HG02981 (cell line): ENCODE measurements around the gene PLK5.
"Not testable (repeated sequence)": the region's sequence is repeated elsewhere in the genome, so short reads cannot be mapped to it uniquely, and the experiment has no call there.

ENCODE experiments used
- ATAC-seq: cut with Tn5 transposase; IDR thresholded peaks from one replicate; pipeline ENCODE4 v1.9.1; 2021; ENCODE audit warnings: mild to moderate bottlenecking, moderate library complexity; ENCODE audit not compliant: unreplicated experiment

PLK5 gene

GRCh38 chr19:1524972-1525325, 1.1 kb downstream of the PLK5 start:
- no peak for ATAC-seq

DNA sequence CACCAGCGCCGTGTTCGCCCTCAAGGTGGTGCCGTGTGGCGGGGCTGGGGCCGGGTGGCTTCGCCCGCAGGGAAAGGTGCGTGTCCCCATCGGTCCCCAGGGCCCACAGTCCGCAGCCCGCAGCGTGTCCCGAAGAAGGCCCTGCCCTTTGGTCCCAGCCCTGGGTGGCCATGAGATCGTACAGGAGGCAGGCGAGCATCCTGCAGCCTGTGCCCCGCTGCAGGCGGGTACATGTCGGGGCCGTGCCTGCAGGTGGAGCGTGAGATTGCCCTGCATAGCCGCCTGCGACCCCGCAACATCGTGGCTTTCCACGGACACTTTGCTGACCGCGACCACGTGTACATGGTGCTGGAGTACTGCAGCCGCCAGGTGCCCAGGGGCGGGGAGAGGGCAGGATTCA, 1.5 kb downstream of the PLK5 start:
- no peak for ATAC-seq

- ATAC-seq = no peak
These were observed 2.3 kb downstream of the PLK5 start for GRCh38 chr19:1526066-1526778.

DNA sequence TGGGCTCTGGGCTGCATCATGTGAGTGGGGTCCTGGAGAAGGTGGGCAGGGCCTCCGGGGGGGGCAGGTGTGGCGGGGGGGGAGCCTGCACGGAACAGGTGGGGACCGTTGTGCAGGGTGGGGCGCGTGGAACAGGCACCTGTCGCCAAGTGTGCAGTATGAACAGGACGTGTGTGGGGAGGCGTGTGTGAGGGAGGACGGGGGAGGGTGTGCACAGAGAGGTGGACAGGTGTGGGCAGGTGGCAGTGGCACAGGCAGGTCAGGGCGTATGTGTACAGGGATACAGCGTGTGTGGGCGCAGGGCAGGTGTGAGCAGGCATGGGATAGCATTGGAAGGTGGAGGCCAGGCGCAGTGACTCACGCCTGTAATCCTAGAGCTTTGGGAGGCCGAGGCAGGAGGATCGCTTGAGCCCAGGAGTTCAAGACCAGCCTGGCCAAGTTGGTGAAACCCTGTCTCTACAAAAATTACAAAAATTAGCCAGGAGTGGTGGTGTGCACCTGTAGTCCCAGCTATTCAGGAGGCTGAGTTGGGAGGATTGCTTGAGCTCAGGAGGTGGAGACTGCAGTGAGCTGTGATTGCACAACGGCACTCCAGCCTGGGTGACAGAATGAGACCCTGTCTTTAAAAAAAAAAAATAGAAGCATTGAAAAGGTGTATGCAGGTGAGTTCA, 3.2 kb downstream of the PLK5 start:
- no peak for ATAC-seq

DNA sequence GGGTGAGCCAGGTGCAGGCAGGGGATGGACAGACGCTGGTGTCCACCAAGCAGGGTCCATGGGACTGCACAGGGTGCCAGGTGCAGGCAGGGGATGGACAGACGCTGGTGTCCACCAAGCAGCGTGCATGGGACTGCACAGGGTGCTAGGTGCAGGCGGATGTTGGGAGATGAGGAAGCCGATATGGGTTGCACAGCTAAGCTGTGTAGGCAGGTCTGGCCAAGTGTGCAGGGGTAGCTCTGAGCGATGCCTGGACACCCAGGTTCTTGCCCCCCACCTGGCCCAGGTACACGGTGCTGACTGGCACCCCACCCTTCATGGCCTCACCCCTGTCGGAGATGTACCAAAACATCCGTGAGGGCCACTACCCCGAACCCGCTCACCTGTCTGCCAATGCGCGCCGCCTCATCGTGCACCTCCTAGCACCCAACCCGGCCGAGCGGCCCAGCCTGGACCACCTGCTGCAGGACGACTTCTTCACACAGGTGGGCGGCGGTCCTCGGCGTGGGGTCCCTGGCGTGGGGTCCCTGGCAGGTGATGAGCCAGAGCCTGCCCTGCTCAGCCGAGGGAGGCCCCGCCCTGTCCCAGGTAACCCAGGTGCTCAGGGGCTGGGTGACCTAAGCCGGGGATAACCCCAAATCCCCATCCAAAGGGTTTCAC, 3.9 kb downstream of the PLK5 start:
- no peak for ATAC-seq

DNA sequence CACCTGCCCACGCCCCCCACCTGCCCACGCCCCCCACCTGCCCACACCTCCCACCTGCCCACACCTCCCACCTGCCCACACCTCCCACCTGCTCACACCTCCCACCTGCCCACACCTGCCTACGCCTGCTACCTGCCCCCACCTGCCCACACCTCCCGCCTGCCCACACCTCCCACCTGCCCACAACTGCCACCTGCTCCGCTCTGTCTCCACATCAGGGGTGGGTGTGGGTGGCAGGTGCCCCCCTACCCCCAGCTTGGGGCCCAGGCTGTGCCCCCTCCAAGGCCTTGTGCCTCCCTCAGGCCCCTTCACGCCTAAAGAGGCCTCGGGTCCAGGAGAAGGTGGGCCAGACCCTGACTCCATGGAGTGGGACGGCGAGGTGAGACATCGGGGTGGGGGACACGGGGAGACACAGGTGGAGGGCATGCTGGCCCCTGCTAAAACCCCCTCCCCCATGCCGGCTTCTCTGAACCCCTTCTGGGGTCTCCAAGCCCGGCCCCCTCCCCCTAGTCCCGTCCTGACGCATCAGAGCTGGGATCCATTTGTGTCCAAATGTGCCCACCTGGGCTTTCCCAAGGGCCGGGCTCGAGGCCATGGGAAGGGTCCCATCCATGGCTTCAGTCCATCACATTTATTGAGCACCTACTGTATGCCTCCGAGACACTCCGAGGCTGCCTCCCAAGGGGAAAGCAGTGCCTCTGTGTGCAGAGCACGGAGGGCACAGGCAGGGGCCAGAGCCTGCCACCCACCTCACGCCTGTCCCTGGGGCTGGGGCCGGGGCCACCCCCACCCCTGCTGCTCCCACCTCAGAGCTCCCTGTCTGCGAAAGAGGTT, 4.9 kb downstream of the PLK5 start:
- ATAC-seq = no peak

DNA sequence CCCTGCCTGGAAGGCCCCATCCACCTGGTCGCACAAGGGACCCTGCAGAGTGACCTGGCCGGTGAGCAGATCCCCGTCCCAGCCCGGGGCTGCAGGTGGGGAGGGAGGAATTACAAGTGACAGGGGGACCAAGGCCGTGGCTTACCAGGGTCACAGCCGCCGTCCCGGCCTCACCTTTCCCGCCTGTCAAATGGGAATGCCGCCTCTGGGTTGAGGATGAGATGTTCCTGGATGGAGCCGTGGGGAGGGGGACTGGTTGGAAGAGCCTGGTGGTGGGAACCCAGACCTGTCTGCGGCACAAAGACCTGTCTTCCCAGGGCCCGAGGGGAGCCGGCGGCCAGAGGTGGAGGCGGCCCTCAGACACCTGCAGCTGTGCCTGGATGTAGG, 5.5 kb downstream of the PLK5 start:
- ATAC-seq = no peak

DNA sequence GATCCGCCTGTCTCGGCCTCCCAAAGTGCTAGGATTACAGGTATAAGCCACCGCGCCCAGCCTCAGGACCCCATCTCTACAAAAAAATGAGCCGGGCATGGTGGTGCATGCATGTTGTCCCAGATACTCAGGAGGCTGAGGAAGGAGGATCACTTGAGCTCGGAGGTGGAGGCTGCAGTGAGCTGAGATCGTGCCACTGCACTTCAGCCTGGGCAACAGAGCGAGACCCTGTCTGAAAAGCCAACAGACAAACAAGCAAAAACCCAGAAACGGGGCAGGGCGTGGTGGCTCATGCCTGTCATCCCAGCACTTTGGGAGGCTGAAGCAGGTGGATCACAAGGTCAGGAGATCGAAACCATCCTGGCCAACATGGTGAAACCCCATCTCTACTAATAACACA, 7.0 kb downstream of the PLK5 start:
- ATAC-seq = not testable (repeated sequence)

GRCh38 chr19:1531587-1531986, 7.7 kb downstream of the PLK5 start:
- ATAC-seq = no peak

DNA sequence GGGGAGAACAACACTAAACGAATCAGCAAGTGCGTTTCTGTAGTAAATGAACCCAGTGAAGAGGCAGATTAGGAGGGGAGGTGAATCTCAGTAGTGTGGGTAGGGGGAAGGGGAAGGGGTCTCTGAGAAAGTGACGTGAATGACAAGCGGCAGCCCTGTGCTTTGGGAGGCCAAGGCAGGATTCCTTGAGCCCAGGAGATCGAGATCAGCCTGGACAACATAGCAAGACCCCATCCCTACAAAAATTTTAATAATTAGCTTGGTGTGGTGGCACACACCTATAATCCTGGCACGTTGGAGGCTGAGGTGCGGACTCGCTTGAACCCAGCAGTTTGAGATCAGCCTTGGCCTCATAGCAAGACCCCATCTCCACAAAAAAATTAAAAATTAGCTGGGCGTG, 8.1 kb downstream of the PLK5 start:
- ATAC-seq = no peak

DNA sequence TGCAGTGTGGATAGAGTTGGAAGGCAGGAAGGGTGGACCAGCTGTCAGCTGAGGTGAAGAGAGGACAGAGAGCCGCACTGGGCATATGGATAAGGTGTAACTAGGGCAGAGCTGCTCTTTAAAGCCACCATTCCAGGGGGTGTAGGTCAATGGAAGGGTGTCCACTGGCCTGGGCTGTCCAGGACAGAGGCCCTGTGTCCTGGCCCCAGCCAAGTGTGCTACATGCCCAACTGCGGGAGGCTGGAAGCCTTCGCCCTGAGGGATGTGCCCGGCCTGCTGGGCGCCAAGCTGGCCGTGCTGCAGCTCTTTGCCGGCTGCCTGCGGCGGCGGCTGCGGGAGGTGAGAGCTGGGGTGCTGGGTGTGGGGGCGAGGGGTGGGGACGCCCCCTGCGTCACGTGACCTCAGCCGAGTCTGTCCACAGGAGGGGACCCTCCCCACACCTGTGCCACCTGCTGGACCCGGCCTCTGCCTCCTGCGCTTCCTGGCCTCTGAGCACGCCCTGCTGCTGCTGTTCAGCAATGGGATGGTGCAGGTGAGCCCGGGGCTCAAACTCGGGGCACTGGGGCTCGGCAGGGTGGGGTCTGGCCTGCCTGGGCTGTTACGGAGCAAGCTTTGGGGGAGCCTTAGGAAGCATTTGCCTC, 9.8 kb downstream of the PLK5 start:
- ATAC-seq = no peak

GRCh38 chr19:1534972-1535371, 11.1 kb downstream of the PLK5 start:
- no peak for ATAC-seq

DNA sequence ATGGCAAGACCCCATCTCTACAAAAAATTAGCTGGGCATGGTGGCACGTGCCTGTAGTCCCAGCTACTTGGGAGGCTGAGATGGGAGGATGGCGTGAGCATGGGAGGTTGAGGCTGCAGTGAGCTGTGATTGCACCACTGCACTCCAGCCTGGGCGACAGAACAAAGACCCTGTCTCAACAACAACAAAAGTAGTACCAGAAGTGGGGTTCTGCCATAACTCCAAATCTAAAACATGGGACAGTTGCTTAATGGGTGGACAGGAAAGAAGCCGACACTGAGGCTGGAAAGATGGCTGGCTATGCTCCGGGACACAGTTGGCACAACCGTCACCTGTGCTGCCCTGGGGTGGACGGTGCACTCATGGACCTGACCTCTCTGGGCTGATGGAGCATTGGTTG, 11.8 kb downstream of the PLK5 start:
- not testable (repeated sequence) for ATAC-seq

DNA sequence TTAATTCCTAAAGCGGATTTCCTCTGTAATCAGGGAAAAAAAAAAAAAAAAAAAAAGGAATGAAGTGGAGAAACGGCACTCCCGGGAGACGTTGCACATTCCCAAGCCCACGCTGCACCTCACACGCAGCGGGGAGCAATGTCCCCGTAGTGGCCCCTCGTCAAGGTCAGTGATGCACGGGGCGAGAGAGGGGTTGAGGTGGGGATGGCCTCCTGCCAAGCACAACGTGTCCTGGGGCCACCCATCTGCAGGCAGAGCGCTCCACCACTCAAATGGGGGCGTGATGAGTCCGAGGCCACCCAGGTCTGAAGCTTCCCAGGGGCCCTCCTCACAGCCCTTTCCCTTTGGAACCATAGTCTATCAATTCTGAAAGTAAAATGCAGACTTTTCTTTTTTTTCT, 15.1 kb downstream of the PLK5 start:
- ATAC-seq = no peak

GRCh38 chr19:1539749-1540148, 15.9 kb downstream of the PLK5 start:
- not testable (repeated sequence) for ATAC-seq

DNA sequence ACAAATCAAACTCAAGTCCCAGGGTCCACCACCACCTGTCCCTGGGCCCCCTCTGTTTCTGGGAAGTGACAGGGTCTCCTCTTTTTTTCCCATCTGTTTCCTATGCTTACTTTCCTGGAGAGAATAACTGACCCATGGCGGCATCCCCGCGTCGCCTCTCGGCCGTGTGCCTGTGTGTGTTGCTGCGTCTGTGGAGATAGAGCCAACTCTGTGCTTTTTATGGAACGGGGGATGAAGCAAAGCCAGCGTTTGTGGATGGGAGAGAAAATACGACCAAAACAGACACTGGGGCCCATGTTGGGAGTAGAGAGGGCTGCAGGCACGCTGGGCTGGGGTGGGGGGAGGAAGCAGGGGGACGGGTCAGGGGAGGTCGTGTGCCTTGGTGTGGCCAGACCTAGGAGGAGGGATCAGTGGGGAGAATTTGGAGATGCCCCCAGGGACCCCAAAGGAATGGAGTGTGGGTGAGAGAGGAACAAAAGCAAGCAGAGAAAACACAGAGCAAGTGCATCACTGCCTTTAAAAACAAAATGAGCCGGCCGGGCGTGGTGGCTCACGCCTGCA, 16.6 kb downstream of the PLK5 start:
- no peak for ATAC-seq

GRCh38 chr19:1549332-1549945, 25.6 kb downstream of the PLK5 start:
- no peak for ATAC-seq

DNA sequence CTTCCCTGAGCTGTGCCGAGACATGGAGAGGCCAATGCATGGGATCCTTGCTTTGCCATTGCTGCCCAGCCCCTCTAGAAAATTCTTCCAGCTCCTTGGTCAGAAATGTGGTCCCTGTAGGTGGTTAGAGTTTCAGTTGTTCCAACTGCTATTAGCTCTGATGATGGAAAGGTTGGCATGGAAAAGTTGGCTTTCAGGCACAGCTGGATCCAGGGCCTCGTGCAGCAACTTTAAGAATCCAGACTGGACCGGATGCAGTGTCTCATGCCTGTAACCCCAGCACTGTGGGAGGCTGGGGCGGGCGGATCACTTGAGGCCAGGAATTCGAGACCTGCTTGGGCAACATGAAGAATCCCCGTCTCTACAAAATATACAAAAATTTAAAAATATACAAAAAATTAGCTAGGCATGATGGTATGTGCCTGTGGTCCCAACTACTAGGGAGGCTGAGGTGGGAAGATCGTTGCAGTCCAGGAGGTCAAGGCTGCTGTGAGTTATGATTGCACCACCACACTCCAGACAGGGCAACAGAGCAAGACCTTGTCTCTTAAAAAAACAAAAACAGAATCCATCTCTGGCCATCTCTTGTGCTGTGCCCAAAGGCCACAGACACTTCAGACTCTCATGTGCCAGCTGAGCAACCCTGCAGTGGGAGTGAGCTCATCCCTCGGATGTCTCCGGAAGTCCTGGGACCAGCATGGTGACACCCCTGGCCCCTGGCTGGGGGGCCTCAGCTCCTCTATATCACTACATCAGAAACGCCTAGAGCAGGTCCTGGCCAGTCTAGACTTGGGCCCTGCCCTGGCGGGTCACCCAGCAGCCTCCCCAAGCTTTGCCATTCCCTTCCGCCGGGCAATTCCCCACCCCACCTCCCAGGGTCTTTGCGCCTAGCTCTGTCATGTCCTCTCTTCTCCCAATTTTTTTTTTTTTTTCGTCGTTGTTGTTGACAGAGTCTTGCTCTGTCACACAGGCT, 27.5 kb downstream of the PLK5 start:
- no peak for ATAC-seq

- ATAC-seq = no peak
These were observed 29.5 kb downstream of the PLK5 start for GRCh38 chr19:1553415-1553814.
